ENCODE results near the gene IRX5.

- TF ChIP-seq CTCF (IDR thresholded peaks at IDR 0.05; ENCODE audit: low read depth, low read length, poor library complexity, severe bottlenecking): no peak
- TF ChIP-seq EZH2phosphoT487 (IDR thresholded peaks at IDR 0.05; ENCODE audit: borderline replicate concordance, low read length): no peak
These were observed 4.4 kb upstream of the IRX5 start for GRCh38 chr16:54926166-54926838.
